LNCAP (cell line): Measurements from ENCODE around the gene NAPEPLD.

Source experiments
- CTCF ChIP-seq: fragments of 450-650 bp; IDR thresholded peaks from 2 replicates; pipeline ENCODE4 v1.5.1; 2017; ENCODE audit warnings: mild to moderate bottlenecking

NAPEPLD gene

GRCh38 chr7:103141753-103142404 lies 7.0 kb downstream of the NAPEPLD start:
- TF ChIP-seq CTCF: no peak

- no peak for TF ChIP-seq CTCF
Observed at GRCh38 chr7:103140685-103141084, 8.2 kb downstream of the NAPEPLD start.

GRCh38 chr7:103140061-103140460 lies 8.8 kb downstream of the NAPEPLD start:
- no peak for TF ChIP-seq CTCF

GRCh38 chr7:103134836-103135554 lies 13.9 kb downstream of the NAPEPLD start:
- TF ChIP-seq CTCF: no peak

GRCh38 chr7:103132995-103133688 lies 15.8 kb downstream of the NAPEPLD start:
- TF ChIP-seq CTCF: no peak

GRCh38 chr7:103130901-103131624 lies 17.8 kb downstream of the NAPEPLD start:
- TF ChIP-seq CTCF: no peak

- TF ChIP-seq CTCF: no peak
Observed at GRCh38 chr7:103129702-103130549, 19.0 kb downstream of the NAPEPLD start.
